A549 treated with Hydrocortisone at 1 μM for 4 hours (cell line): ENCODE data around the gene EIF4A2. TPM values are rescaled to one million over a fixed set of nuclear protein-coding genes. Genes with fewer than 3 reads are reported as not detected.

Experiments
- total RNA-seq: library from RNA; stranded (reverse); fragments of 200-300 nt; extraction: Qiagen RNA extraction; gene quantifications from 5 replicates; pipeline ENCODE4 v1.2.3, GENCODE V29; 2022

Gene EIF4A2
- 126 to 149 TPM (median 136 TPM) in 5 replicates for total RNA-seq

DNA sequence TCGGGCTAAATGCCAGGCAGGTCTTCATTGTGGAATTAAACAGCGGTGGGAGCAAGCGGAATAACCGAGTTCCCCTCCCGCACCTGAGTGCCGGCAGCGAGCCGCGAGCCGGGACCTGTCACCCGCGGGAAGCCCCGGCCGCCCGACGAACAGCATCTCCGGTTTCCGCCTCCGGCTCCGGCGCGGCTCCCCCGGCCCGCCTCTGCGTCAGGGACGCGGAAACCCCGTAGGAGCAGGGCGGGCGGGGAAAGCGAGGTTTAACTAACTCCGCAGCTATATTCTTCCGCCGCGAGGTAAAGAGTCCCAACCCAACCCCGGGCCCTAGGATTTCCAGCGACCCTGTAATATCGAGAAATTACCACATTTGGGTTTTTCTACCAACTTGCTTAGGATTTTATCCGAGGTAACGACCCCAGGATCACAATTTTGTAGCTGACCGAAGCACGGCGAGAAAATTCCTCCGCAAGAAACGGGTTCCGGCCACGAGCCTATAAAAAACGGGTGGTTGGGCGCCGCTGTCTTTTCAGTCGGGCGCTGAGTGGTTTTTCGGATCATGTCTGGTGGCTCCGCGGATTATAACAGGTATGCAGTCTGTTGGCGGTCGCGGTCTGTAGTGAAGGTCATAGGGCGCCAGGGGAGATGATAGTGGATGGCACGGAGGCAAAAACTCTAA lies at the start of gene EIF4A2:
EIF4A2 (plus strand) TSS at position 520 of the 673 bp plus-strand sequence; CDS start at position 554, 34 bp downstream.

DNA sequence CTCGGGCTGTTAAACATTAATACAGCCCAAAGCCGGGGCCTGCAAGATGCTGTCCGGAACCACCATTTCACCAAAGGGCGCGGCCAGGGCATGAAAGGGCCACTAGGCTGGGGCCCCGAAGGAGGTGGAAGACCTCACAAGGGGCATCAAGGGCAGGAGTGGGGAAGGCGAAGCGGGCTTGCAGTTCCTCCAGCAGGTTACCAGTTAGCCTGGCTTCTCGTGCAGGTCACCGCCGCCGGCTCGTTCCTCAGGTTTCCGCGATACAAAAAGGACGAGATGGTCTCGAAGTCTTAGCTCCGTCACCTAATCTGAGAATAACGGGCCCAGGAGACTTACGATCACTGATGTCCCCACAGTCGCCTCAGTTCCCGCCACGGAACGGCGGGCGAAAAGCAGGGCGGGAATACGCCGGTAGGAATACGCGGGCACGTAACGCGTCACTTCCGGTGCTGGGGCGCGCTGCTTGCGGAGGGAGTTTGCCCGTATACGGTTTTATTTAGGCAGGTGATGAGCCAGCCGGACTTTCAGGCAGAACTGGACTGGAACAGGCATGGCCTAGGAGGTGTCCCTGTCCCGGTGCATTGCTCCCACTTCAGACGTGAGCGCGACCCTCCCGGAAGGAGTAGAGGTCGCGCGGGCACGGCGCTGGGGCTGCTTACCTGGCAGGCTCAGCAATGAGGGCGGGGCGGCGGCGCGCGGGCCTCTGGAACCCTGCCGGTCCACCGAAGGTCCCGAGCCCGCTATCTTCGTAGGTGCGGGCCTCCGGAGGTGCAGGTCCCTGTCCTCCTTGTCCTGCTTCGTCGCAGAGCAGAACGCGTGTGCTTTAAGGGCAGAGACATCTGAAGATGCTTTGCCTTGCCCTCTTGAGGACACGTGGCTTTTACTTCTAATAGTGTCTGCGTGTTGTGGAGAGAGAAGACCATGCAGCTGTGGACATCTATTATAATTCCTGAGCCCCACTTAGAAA lies 23.0 kb downstream of the EIF4A2 start, which contains the start of gene RFC4:
RFC4 (minus strand) TSS at position 394 of the 967 bp plus-strand sequence. CDS start 1,769 bp downstream, outside the sequence.

Other genes starting within 250 kb of the EIF4A2 start
- 0.38 to 0.89 TPM (median 0.78 TPM) in 5 replicates for gene CRYGS, start 239.2 kb upstream of the EIF4A2 start, total RNA-seq
- gene TBCCD1, start 216.2 kb upstream of the EIF4A2 start, total RNA-seq = 6.0 to 8.0 TPM (median 6.6 TPM) in 5 replicates
- 48.3 to 54.8 TPM (median 52.8 TPM) in 5 replicates for gene DNAJB11, start 212.9 kb upstream of the EIF4A2 start, total RNA-seq
- gene AHSG, start 170.5 kb upstream of the EIF4A2 start, total RNA-seq = 0.09 to 0.13 TPM (median 0.12 TPM) in 4 of 5 replicates, not detected in the other
- gene FETUB, start 143.2 kb upstream of the EIF4A2 start, total RNA-seq = 0.12 to 0.34 TPM (median 0.15 TPM) in 3 of 5 replicates, not detected in the others
- not detected in 5 replicates for gene HRG, start 117.6 kb upstream of the EIF4A2 start, total RNA-seq
- 0.06 TPM in 1 of 5 replicates, not detected in the others for gene KNG1, start 66.2 kb upstream of the EIF4A2 start, total RNA-seq
- 41.0 to 61.1 TPM (median 47.8 TPM) in 5 replicates for gene RFC4, start 22.9 kb downstream of the EIF4A2 start, total RNA-seq
- gene ADIPOQ, start 59.1 kb downstream of the EIF4A2 start, total RNA-seq = not detected in 5 replicates
- gene ST6GAL1, start 146.9 kb downstream of the EIF4A2 start, total RNA-seq = 2.9 to 4.5 TPM (median 3.9 TPM) in 5 replicates